ENCODE data around the gene BZW2.

BZW2 gene

GRCh38 chr7:16669581-16669980 is 23.6 kb downstream of the BZW2 start:
- Histone ChIP-seq H3K56ac (ENCODE audit: low read length) (no peak overlapping the region), H4K5ac (ENCODE audit: low read length) (no peak overlapping the region), H3K4ac (ENCODE audit: low read depth, low read length) (no peak overlapping the region), H4K8ac (ENCODE audit: low read depth, low read length) (no peak overlapping the region), H2BK15ac (replicated peaks; ENCODE audit: low read depth) (no peak overlapping the region), H3K79me1 (ENCODE audit: low read length) (peaks cover 5% of the 10 kb centered on the region), H2BK5ac (ENCODE audit: low read length) (no peak overlapping the region), H3K4me2 (ENCODE audit: low read length) (no peak overlapping the region), H2BK120ac (ENCODE audit: low read depth, low read length) (no peak overlapping the region), H3K79me2 (ENCODE audit: control insufficient read depth, insufficient read depth, low read length) (peaks cover 12% of the 10 kb centered on the region), H3K36me3 (ENCODE audit: control insufficient read depth, insufficient read depth, low read length) (no peaks in the 10 kb centered on the region), H2AK5ac (ENCODE audit: low read length) (no peak overlapping the region), H3K9ac (ENCODE audit: low read length) (no peak overlapping the region), H3K27me3 (ENCODE audit: insufficient read depth, low read length, poor library complexity) (no peaks in the 10 kb centered on the region), H3K23ac (ENCODE audit: low read length) (no peak overlapping the region), H3K27ac (ENCODE audit: low read depth, low read length) (no peak overlapping the region), H3K4me3 (ENCODE audit: low read length) (no peak overlapping the region), H3K18ac (ENCODE audit: low read length) (no peak overlapping the region), H3K4me1 (ENCODE audit: control insufficient read depth, low read depth, low read length) (no peaks in the 10 kb centered on the region)
- no peak for DNase-seq
- no CpG with 5 or more reads among the region's 2 CpGs for WGBS (ENCODE audit: extremely low coverage, insufficient coverage, low lambda C conversion rate)

GRCh38 chr7:16670021-16670420 is 24.0 kb downstream of the BZW2 start:
- Histone ChIP-seq H4K5ac (ENCODE audit: low read length) (no peak overlapping the region), H3K4me3 (ENCODE audit: low read length) (no peak overlapping the region), H3K27ac (ENCODE audit: low read depth, low read length) (no peak overlapping the region), H2BK120ac (ENCODE audit: low read depth, low read length) (no peak overlapping the region), H3K79me1 (ENCODE audit: low read length) (peaks cover 5% of the 10 kb centered on the region), H3K18ac (ENCODE audit: low read length) (no peak overlapping the region), H3K4me2 (ENCODE audit: low read length) (no peak overlapping the region), H2BK5ac (ENCODE audit: low read length) (no peak overlapping the region), H3K27me3 (ENCODE audit: insufficient read depth, low read length, poor library complexity) (no peaks in the 10 kb centered on the region), H3K56ac (ENCODE audit: low read length) (no peak overlapping the region), H3K36me3 (ENCODE audit: control insufficient read depth, insufficient read depth, low read length) (no peaks in the 10 kb centered on the region), H3K79me2 (ENCODE audit: control insufficient read depth, insufficient read depth, low read length) (peaks cover 12% of the 10 kb centered on the region), H3K4me1 (ENCODE audit: control insufficient read depth, low read depth, low read length) (no peaks in the 10 kb centered on the region), H3K23ac (ENCODE audit: low read length) (no peak overlapping the region), H3K9ac (ENCODE audit: low read length) (no peak overlapping the region), H2AK5ac (ENCODE audit: low read length) (no peak overlapping the region), H4K8ac (ENCODE audit: low read depth, low read length) (no peak overlapping the region), H2BK15ac (replicated peaks; ENCODE audit: low read depth) (no peak overlapping the region), H3K4ac (ENCODE audit: low read depth, low read length) (no peak overlapping the region)
- DNase-seq = no peak
- WGBS (ENCODE audit: extremely low coverage, insufficient coverage, low lambda C conversion rate) = no CpG with 5 or more reads among the region's 1 CpG

- H2BK120ac ChIP-seq (ENCODE audit: low read depth, low read length) = no peak overlapping the region
Measured at GRCh38 chr7:16670731-16671344, 24.9 kb downstream of the BZW2 start.

GRCh38 chr7:16671811-16672210 is 25.8 kb downstream of the BZW2 start:
- DNase-seq = no peak

More at GRCh38 chr7:16670731-16671344, 24.9 kb downstream of the BZW2 start:
- Histone ChIP-seq H4K8ac (ENCODE audit: low read depth, low read length) (no peak overlapping the region), H3K79me2 (ENCODE audit: control insufficient read depth, insufficient read depth, low read length) (peaks cover 12% of the 10 kb centered on the region), H3K23ac (ENCODE audit: low read length) (no peak overlapping the region), H3K27me3 (ENCODE audit: insufficient read depth, low read length, poor library complexity) (no peaks in the 10 kb centered on the region), H3K4me1 (ENCODE audit: control insufficient read depth, low read depth, low read length) (no peaks in the 10 kb centered on the region), H4K5ac (ENCODE audit: low read length) (no peak overlapping the region), H3K4ac (ENCODE audit: low read depth, low read length) (no peak overlapping the region), H3K9ac (ENCODE audit: low read length) (no peak overlapping the region), H3K4me2 (ENCODE audit: low read length) (no peak overlapping the region), H3K36me3 (ENCODE audit: control insufficient read depth, insufficient read depth, low read length) (no peaks in the 10 kb centered on the region), H2BK15ac (replicated peaks; ENCODE audit: low read depth) (no peak overlapping the region), H3K4me3 (ENCODE audit: low read length) (no peak overlapping the region), H3K18ac (ENCODE audit: low read length) (no peak overlapping the region), H2AK5ac (ENCODE audit: low read length) (no peak overlapping the region), H2BK5ac (ENCODE audit: low read length) (no peak overlapping the region), H3K56ac (ENCODE audit: low read length) (no peak overlapping the region), H3K79me1 (ENCODE audit: low read length) (peaks cover 5% of the 10 kb centered on the region), H3K27ac (ENCODE audit: low read depth, low read length) (no peak overlapping the region)
- DNase-seq = no peak
- no CpG with 5 or more reads among the region's 4 CpGs for whole genome bisulfite sequencing (ENCODE audit: extremely low coverage, insufficient coverage, low lambda C conversion rate)

DNA sequence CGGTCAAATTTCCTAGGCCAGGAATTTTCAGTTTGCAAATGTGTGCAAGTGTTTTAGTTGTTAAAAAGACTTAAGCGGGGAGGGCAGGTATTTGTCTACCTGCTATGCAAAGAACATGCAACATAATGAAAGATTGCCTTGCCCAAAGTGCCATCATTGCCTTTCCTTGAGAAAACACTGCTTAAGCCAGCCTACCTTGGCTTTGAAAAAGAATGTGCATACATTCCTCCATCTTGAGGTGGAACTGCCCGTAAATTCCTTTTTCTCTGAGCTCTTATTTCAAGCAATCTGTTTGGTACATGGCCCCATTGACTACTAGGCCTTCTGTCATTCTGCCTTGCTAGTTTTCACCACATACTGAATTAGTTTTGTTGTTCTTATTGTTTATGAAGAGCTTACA is 29.3 kb downstream of the BZW2 start:
- whole genome bisulfite sequencing (ENCODE audit: extremely low coverage, insufficient coverage, low lambda C conversion rate) = no CpG with 5 or more reads among the region's 3 CpGs
- no peaks in the 10 kb centered on the region for H3K36me3 ChIP-seq (ENCODE audit: control insufficient read depth, insufficient read depth, low read length)

More at GRCh38 chr7:16671811-16672210, 25.8 kb downstream of the BZW2 start:
- Histone ChIP-seq H3K4me3 (ENCODE audit: low read length) (no peak overlapping the region), H3K4me1 (ENCODE audit: control insufficient read depth, low read depth, low read length) (no peaks in the 10 kb centered on the region), H3K4ac (ENCODE audit: low read depth, low read length) (no peak overlapping the region), H2BK5ac (ENCODE audit: low read length) (no peak overlapping the region), H3K27ac (ENCODE audit: low read depth, low read length) (no peak overlapping the region), H3K23ac (ENCODE audit: low read length) (no peak overlapping the region), H2BK120ac (ENCODE audit: low read depth, low read length) (no peak overlapping the region), H2BK15ac (replicated peaks; ENCODE audit: low read depth) (no peak overlapping the region), H4K8ac (ENCODE audit: low read depth, low read length) (no peak overlapping the region), H3K79me1 (ENCODE audit: low read length) (peaks cover 5% of the 10 kb centered on the region), H2AK5ac (ENCODE audit: low read length) (no peak overlapping the region), H3K4me2 (ENCODE audit: low read length) (no peak overlapping the region), H4K5ac (ENCODE audit: low read length) (no peak overlapping the region), H3K36me3 (ENCODE audit: control insufficient read depth, insufficient read depth, low read length) (no peaks in the 10 kb centered on the region), H3K79me2 (ENCODE audit: control insufficient read depth, insufficient read depth, low read length) (peaks cover 12% of the 10 kb centered on the region), H3K27me3 (ENCODE audit: insufficient read depth, low read length, poor library complexity) (no peaks in the 10 kb centered on the region), H3K9ac (ENCODE audit: low read length) (no peak overlapping the region), H3K18ac (ENCODE audit: low read length) (no peak overlapping the region), H3K56ac (ENCODE audit: low read length) (no peak overlapping the region)
- no CpG with 5 or more reads among the region's 3 CpGs for WGBS (ENCODE audit: extremely low coverage, insufficient coverage, low lambda C conversion rate)

GRCh38 chr7:16677978-16678494 is 32.1 kb downstream of the BZW2 start:
- H3K9ac ChIP-seq (ENCODE audit: low read length) = no peak overlapping the region
- no peaks in the 10 kb centered on the region for H3K79me1 ChIP-seq (ENCODE audit: low read length)
- no peak overlapping the region for H3K56ac ChIP-seq (ENCODE audit: low read length)
- no peaks in the 10 kb centered on the region for H3K36me3 ChIP-seq (ENCODE audit: control insufficient read depth, insufficient read depth, low read length)
- no peaks in the 10 kb centered on the region for H3K4me1 ChIP-seq (ENCODE audit: control insufficient read depth, low read depth, low read length)
- DNase-seq = no peak
- WGBS (ENCODE audit: extremely low coverage, insufficient coverage, low lambda C conversion rate) = no CpG with 5 or more reads among the region's 12 CpGs
- H2BK5ac ChIP-seq (ENCODE audit: low read length) = no peak overlapping the region
- H4K5ac ChIP-seq (ENCODE audit: low read length) = no peak overlapping the region
- H3K79me2 ChIP-seq (ENCODE audit: control insufficient read depth, insufficient read depth, low read length) = no peaks in the 10 kb centered on the region
- no peak overlapping the region for H4K8ac ChIP-seq (ENCODE audit: low read depth, low read length)
- no peak overlapping the region for H2BK120ac ChIP-seq (ENCODE audit: low read depth, low read length)
- no peak overlapping the region for H2BK15ac ChIP-seq (replicated peaks; ENCODE audit: low read depth)
- H3K4me3 ChIP-seq (ENCODE audit: low read length) = no peak overlapping the region
- H3K23ac ChIP-seq (ENCODE audit: low read length) = no peak overlapping the region
- no peak overlapping the region for H2AK5ac ChIP-seq (ENCODE audit: low read length)
- no peak overlapping the region for H3K18ac ChIP-seq (ENCODE audit: low read length)
- H3K4me2 ChIP-seq (ENCODE audit: low read length) = no peak overlapping the region
- no peak overlapping the region for H3K27ac ChIP-seq (ENCODE audit: low read depth, low read length)
- H3K4ac ChIP-seq (ENCODE audit: low read depth, low read length) = no peak overlapping the region
- no peaks in the 10 kb centered on the region for H3K27me3 ChIP-seq (ENCODE audit: insufficient read depth, low read length, poor library complexity)

More for the DNA sequence above, 29.3 kb downstream of the BZW2 start:
- Histone ChIP-seq H3K79me2 (ENCODE audit: control insufficient read depth, insufficient read depth, low read length) (peaks cover 12% of the 10 kb centered on the region), H3K27ac (ENCODE audit: low read depth, low read length) (no peak overlapping the region), H3K4me1 (ENCODE audit: control insufficient read depth, low read depth, low read length) (no peaks in the 10 kb centered on the region), H3K4ac (ENCODE audit: low read depth, low read length) (no peak overlapping the region), H3K56ac (ENCODE audit: low read length) (no peak overlapping the region), H2BK120ac (ENCODE audit: low read depth, low read length) (no peak overlapping the region), H4K8ac (ENCODE audit: low read depth, low read length) (no peak overlapping the region), H3K27me3 (ENCODE audit: insufficient read depth, low read length, poor library complexity) (no peaks in the 10 kb centered on the region), H3K9ac (ENCODE audit: low read length) (no peak overlapping the region), H3K23ac (ENCODE audit: low read length) (no peak overlapping the region), H3K79me1 (ENCODE audit: low read length) (peaks cover 5% of the 10 kb centered on the region), H3K4me3 (ENCODE audit: low read length) (no peak overlapping the region), H3K18ac (ENCODE audit: low read length) (no peak overlapping the region), H2BK5ac (ENCODE audit: low read length) (no peak overlapping the region), H2BK15ac (replicated peaks; ENCODE audit: low read depth) (no peak overlapping the region), H4K5ac (ENCODE audit: low read length) (no peak overlapping the region), H3K4me2 (ENCODE audit: low read length) (no peak overlapping the region), H2AK5ac (ENCODE audit: low read length) (no peak overlapping the region)
- peak; percentile 52 for DNase-seq
